Measurements from ENCODE around the gene GTPBP8.

Gene GTPBP8

GRCh38 chr3:112990672-112991602 lies at the start of gene GTPBP8:
Gene GTPBP8 (plus strand): TSS chr3:112990984. CDS start chr3:112991000, 16 bp downstream.
- Histone ChIP-seq H3K9ac (ENCODE audit: low read length in 5 of 5) (peak within 1 kb of the TSS; percentile 47 to 99 (median 92)), H3K27me3 (ENCODE audit: control insufficient read depth in 5 of 5, insufficient read depth in 4 of 5, low read length in 5 of 5) (no peaks in the 10 kb centered on the region), H3K9me3 (ENCODE audit: control insufficient read depth in 5 of 5, low read length in 5 of 5) (no peaks in the 10 kb centered on the region)

GRCh38 chr3:112948346-112948838 lies 42.4 kb upstream of the GTPBP8 start:
- Histone ChIP-seq H3K9me3 (ENCODE audit: control insufficient read depth in 5 of 5, low read length in 5 of 5) (peaks cover 0 to 6% (median 2%) of the 10 kb centered on the region in 5 donors), H3K27me3 (ENCODE audit: control insufficient read depth in 5 of 5, insufficient read depth in 4 of 5, low read length in 5 of 5) (no peaks in the 10 kb centered on the region), H3K27ac (ENCODE audit: low read depth, low read length) (no peak overlapping the region), H3K4me1 (ENCODE audit: control insufficient read depth in 5 of 5, insufficient read depth in 5 of 5, low read length in 5 of 5) (no peaks in the 10 kb centered on the region), H3K4me3 (ENCODE audit: low read depth in 1 of 5, low read length in 5 of 5) (no peak overlapping the region), H3K36me3 (ENCODE audit: control insufficient read depth in 5 of 5, insufficient read depth in 5 of 5, low read length in 5 of 5) (no peaks in the 10 kb centered on the region), H3K9ac (ENCODE audit: low read length in 5 of 5) (no peak overlapping the region)

More at GRCh38 chr3:112990672-112991602, at the start of gene GTPBP8:
- Histone ChIP-seq H3K27ac (ENCODE audit: low read depth, low read length) (peak within 1 kb of the TSS; percentile 88), H3K4me3 (ENCODE audit: low read depth in 1 of 5, low read length in 5 of 5) (peak within 1 kb of the TSS; percentile 67 to 99 (median 94)), H3K36me3 (ENCODE audit: control insufficient read depth in 5 of 5, insufficient read depth in 5 of 5, low read length in 5 of 5) (no peaks in the 10 kb centered on the region), H3K4me1 (ENCODE audit: control insufficient read depth in 5 of 5, insufficient read depth in 5 of 5, low read length in 5 of 5) (peaks cover 0 to 21% (median 18%) of the 10 kb centered on the region in 5 donors)

- Histone ChIP-seq H3K27ac (ENCODE audit: low read depth, low read length) (no peak overlapping the region), H3K27me3 (ENCODE audit: control insufficient read depth in 5 of 5, insufficient read depth in 4 of 5, low read length in 5 of 5) (no peaks in the 10 kb centered on the region), H3K9ac (ENCODE audit: low read length in 5 of 5) (no peak overlapping the region), H3K36me3 (ENCODE audit: control insufficient read depth in 5 of 5, insufficient read depth in 5 of 5, low read length in 5 of 5) (no peaks in the 10 kb centered on the region), H3K4me3 (ENCODE audit: low read depth in 1 of 5, low read length in 5 of 5) (no peak overlapping the region), H3K4me1 (ENCODE audit: control insufficient read depth in 5 of 5, insufficient read depth in 5 of 5, low read length in 5 of 5) (peaks cover 0 to 2% (median 0%) of the 10 kb centered on the region in 5 donors), H3K9me3 (ENCODE audit: control insufficient read depth in 5 of 5, low read length in 5 of 5) (peaks cover 0 to 8% (median 2%) of the 10 kb centered on the region in 5 donors)
Measured at GRCh38 chr3:112956351-112956750, 34.4 kb upstream of the GTPBP8 start.

DNA sequence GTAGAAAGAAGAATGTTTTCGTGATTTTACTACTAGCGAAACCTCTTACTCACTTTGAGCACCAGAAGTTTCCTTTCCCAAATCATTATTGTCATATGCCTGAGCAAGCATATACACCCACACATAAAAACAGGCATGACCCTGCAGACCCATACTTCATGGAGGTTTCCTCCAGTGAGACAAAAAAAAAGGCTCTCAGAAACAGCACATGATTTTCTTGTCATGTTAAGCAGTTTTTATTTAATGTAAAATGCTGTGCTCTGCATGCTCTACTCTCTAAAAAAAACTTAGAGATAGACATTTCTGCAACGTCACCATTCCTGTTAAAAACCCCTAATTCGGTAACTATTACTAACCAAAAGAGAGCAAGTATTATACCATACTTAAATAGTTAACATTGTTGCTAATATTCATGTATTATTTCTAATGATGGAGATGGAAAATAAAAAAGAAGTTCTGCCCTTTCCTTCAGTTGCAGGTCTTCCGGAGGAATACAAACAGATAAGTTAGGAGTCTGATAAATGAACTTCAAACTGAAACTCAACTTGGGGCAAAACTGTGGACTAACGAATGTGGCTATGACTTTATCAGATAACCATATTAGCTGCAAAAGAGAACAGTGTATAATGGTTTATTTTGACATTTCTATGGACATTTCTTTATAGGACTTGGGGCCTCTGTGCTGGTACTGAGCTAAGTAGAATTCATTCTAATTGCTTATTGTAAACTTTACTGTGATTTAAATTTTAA lies 31.8 kb upstream of the GTPBP8 start:
- no peak overlapping the region for H3K27ac ChIP-seq (ENCODE audit: low read depth, low read length)
- peaks cover 0 to 2% (median 0%) of the 10 kb centered on the region in 5 donors for H3K4me1 ChIP-seq (ENCODE audit: control insufficient read depth in 5 of 5, insufficient read depth in 5 of 5, low read length in 5 of 5)
- peak overlapping the region in 1 of 5 donors; percentile 22 for H3K4me3 ChIP-seq (ENCODE audit: low read depth in 1 of 5, low read length in 5 of 5)
- H3K9me3 ChIP-seq (ENCODE audit: control insufficient read depth in 5 of 5, low read length in 5 of 5): peaks cover 0 to 8% (median 2%) of the 10 kb centered on the region in 5 donors
- no peak overlapping the region for H3K9ac ChIP-seq (ENCODE audit: low read length in 5 of 5)
- H3K36me3 ChIP-seq (ENCODE audit: control insufficient read depth in 5 of 5, insufficient read depth in 5 of 5, low read length in 5 of 5): no peaks in the 10 kb centered on the region
- no peaks in the 10 kb centered on the region for H3K27me3 ChIP-seq (ENCODE audit: control insufficient read depth in 5 of 5, insufficient read depth in 4 of 5, low read length in 5 of 5)

GRCh38 chr3:112963683-112964082 lies 27.1 kb upstream of the GTPBP8 start:
- H3K27ac ChIP-seq (ENCODE audit: low read depth, low read length): no peak overlapping the region
- peaks cover 0 to 13% (median 0%) of the 10 kb centered on the region in 5 donors for H3K4me1 ChIP-seq (ENCODE audit: control insufficient read depth in 5 of 5, insufficient read depth in 5 of 5, low read length in 5 of 5)
- H3K27me3 ChIP-seq (ENCODE audit: control insufficient read depth in 5 of 5, insufficient read depth in 4 of 5, low read length in 5 of 5): peaks cover 0 to 3% (median 0%) of the 10 kb centered on the region in 5 donors
- no peak overlapping the region for H3K9ac ChIP-seq (ENCODE audit: low read length in 5 of 5)
- H3K4me3 ChIP-seq (ENCODE audit: low read depth in 1 of 5, low read length in 5 of 5): no peak overlapping the region
- no peaks in the 10 kb centered on the region for H3K36me3 ChIP-seq (ENCODE audit: control insufficient read depth in 5 of 5, insufficient read depth in 5 of 5, low read length in 5 of 5)
- H3K9me3 ChIP-seq (ENCODE audit: control insufficient read depth in 5 of 5, low read length in 5 of 5): no peaks in the 10 kb centered on the region

DNA sequence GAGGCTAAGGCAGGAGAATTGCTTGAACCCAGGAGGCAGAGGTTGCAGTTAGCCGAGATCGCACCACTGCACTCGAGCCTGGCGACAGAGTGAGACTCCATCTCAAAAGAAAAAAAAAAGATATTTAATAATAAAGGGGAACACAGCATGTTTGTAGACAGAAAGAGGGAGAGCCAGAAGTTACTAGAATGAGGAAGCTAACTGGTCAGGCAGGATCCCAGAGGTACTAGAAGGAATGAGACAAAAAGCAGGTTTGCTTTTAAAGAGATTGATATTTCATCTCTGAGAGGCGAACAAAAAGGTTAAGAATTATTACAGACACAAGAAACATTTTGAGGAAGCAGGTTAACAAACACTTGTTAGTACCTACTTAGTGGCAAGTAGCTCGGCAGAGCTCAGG lies 25.1 kb upstream of the GTPBP8 start:
- Histone ChIP-seq H3K4me1 (ENCODE audit: control insufficient read depth in 5 of 5, insufficient read depth in 5 of 5, low read length in 5 of 5) (peaks cover 0 to 15% (median 0%) of the 10 kb centered on the region in 5 donors), H3K27me3 (ENCODE audit: control insufficient read depth in 5 of 5, insufficient read depth in 4 of 5, low read length in 5 of 5) (peaks cover 0 to 3% (median 0%) of the 10 kb centered on the region in 5 donors), H3K36me3 (ENCODE audit: control insufficient read depth in 5 of 5, insufficient read depth in 5 of 5, low read length in 5 of 5) (no peaks in the 10 kb centered on the region), H3K9ac (ENCODE audit: low read length in 5 of 5) (no peak overlapping the region), H3K27ac (ENCODE audit: low read depth, low read length) (no peak overlapping the region), H3K4me3 (ENCODE audit: low read depth in 1 of 5, low read length in 5 of 5) (no peak overlapping the region), H3K9me3 (ENCODE audit: control insufficient read depth in 5 of 5, low read length in 5 of 5) (no peaks in the 10 kb centered on the region)

GRCh38 chr3:112966633-112967032 lies 24.2 kb upstream of the GTPBP8 start:
- no peaks in the 10 kb centered on the region for H3K9me3 ChIP-seq (ENCODE audit: control insufficient read depth in 5 of 5, low read length in 5 of 5)

DNA sequence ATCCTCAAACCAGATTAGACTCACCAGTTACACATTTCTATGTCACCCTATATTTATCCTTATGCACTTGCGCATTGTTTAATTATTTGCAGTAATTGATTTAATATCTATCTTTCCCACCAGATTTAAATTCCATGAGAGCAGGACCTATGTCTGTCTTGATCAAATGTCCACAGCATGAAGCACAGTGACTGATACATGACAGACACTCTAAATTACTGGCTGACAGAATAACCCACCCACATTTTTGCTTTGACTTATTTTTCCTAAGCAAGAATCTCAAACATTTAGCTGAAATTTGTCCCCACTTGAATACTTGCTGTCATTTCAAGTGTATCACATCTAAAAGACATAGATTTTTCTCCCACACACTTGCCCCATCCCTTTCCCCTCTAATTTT lies 23.4 kb upstream of the GTPBP8 start:
- peaks cover 0 to 15% (median 0%) of the 10 kb centered on the region in 5 donors for H3K4me1 ChIP-seq (ENCODE audit: control insufficient read depth in 5 of 5, insufficient read depth in 5 of 5, low read length in 5 of 5)
- no peaks in the 10 kb centered on the region for H3K9me3 ChIP-seq (ENCODE audit: control insufficient read depth in 5 of 5, low read length in 5 of 5)
- no peak overlapping the region for H3K9ac ChIP-seq (ENCODE audit: low read length in 5 of 5)
- H3K36me3 ChIP-seq (ENCODE audit: control insufficient read depth in 5 of 5, insufficient read depth in 5 of 5, low read length in 5 of 5): no peaks in the 10 kb centered on the region
- H3K27ac ChIP-seq (ENCODE audit: low read depth, low read length): no peak overlapping the region
- H3K27me3 ChIP-seq (ENCODE audit: control insufficient read depth in 5 of 5, insufficient read depth in 4 of 5, low read length in 5 of 5): peaks cover 0 to 3% (median 0%) of the 10 kb centered on the region in 5 donors
- no peak overlapping the region for H3K4me3 ChIP-seq (ENCODE audit: low read depth in 1 of 5, low read length in 5 of 5)

More at GRCh38 chr3:112966633-112967032, 24.2 kb upstream of the GTPBP8 start:
- no peak overlapping the region for H3K4me3 ChIP-seq (ENCODE audit: low read depth in 1 of 5, low read length in 5 of 5)
- no peaks in the 10 kb centered on the region for H3K36me3 ChIP-seq (ENCODE audit: control insufficient read depth in 5 of 5, insufficient read depth in 5 of 5, low read length in 5 of 5)
- peaks cover 0 to 3% (median 0%) of the 10 kb centered on the region in 5 donors for H3K27me3 ChIP-seq (ENCODE audit: control insufficient read depth in 5 of 5, insufficient read depth in 4 of 5, low read length in 5 of 5)
- no peak overlapping the region for H3K27ac ChIP-seq (ENCODE audit: low read depth, low read length)
- H3K9ac ChIP-seq (ENCODE audit: low read length in 5 of 5): no peak overlapping the region
- H3K4me1 ChIP-seq (ENCODE audit: control insufficient read depth in 5 of 5, insufficient read depth in 5 of 5, low read length in 5 of 5): peaks cover 0 to 15% (median 0%) of the 10 kb centered on the region in 5 donors

DNA sequence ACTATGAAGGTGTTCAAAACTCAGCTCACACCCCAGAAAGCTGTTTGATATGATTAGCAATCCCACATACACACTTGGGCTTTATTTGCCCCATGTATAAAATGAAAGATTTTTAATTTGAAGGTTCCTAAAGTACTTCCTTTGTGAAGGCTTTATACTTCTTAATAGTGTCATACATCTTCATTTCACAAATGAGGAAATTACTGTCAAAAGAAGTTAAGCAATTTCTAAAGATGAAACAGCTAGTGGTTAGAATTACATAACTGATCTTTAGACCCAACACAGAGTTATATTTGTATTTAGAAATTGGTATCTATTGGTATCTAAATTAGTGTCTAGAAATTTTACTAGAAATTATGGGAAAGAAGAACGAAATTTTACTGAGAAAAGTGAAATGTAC lies 23.0 kb upstream of the GTPBP8 start:
- Histone ChIP-seq H3K27ac (ENCODE audit: low read depth, low read length) (no peak overlapping the region), H3K9me3 (ENCODE audit: control insufficient read depth in 5 of 5, low read length in 5 of 5) (no peaks in the 10 kb centered on the region), H3K4me1 (ENCODE audit: control insufficient read depth in 5 of 5, insufficient read depth in 5 of 5, low read length in 5 of 5) (peaks cover 0 to 15% (median 0%) of the 10 kb centered on the region in 5 donors), H3K27me3 (ENCODE audit: control insufficient read depth in 5 of 5, insufficient read depth in 4 of 5, low read length in 5 of 5) (peaks cover 0 to 3% (median 0%) of the 10 kb centered on the region in 5 donors), H3K36me3 (ENCODE audit: control insufficient read depth in 5 of 5, insufficient read depth in 5 of 5, low read length in 5 of 5) (no peaks in the 10 kb centered on the region), H3K4me3 (ENCODE audit: low read depth in 1 of 5, low read length in 5 of 5) (no peak overlapping the region), H3K9ac (ENCODE audit: low read length in 5 of 5) (no peak overlapping the region)

All from subcutaneous abdominal adipose tissue (tissue), 5 donors.